GM12878 (cell line): ENCODE data around the gene SLC9C1.

Experiments used
- BACH1 ChIP-seq: fragments of 450-650 bp; IDR thresholded peaks from 2 replicates; pipeline ENCODE4 v1.6.1; 2017; ENCODE audit warnings: mild to moderate bottlenecking, borderline replicate concordance
- CBFB ChIP-seq: IDR thresholded peaks from 2 replicates; pipeline ENCODE4 v1.6.1; 2016; ENCODE audit warnings: antibody characterized with exemption, low read depth
- CHD2 ChIP-seq: IDR thresholded peaks from 2 replicates; pipeline ENCODE4 v1.6.1; 2011; ENCODE audit warnings: low read depth, low read length, improper control_type of control experiment, borderline replicate concordance
- CTCF ChIP-seq, 3 experiments: IDR thresholded peaks in 2 of 3; conservative IDR thresholded peaks in 1 of 3; 2 replicates each; pipeline ENCODE4 v1.5.1; 2011; ENCODE audit warnings: low read depth in 3 of 3, low read length in 3 of 3, mild to moderate bottlenecking in 3 of 3, control low read depth in 2 of 3, moderate library complexity in 2 of 3, inconsistent platforms in 1 of 3, mixed read lengths in 1 of 3; ENCODE audit not compliant: control insufficient read depth in 2 of 3, insufficient read depth in 1 of 3; ENCODE audit errors: extremely low read depth in 1 of 3
- HDAC2 ChIP-seq: fragments of 200-600 bp; sonication (generic); IDR thresholded peaks from 2 replicates; pipeline ENCODE4 v1.6.1; 2017
- POLR2AphosphoS5 ChIP-seq: IDR thresholded peaks from 2 replicates; pipeline ENCODE4 v1.6.1; 2011; ENCODE audit warnings: mild to moderate bottlenecking, low read length, inconsistent platforms
- REST ChIP-seq: IDR thresholded peaks from 2 replicates; pipeline ENCODE4 v1.6.1; 2012; ENCODE audit warnings: mild to moderate bottlenecking, low read depth, low read length
- ZBTB40 ChIP-seq: fragments of 450-650 bp; IDR thresholded peaks from 2 replicates; pipeline ENCODE4 v1.6.1; 2016; ENCODE audit warnings: mild to moderate bottlenecking, moderate library complexity, borderline replicate concordance
- ZNF274 ChIP-seq: IDR thresholded peaks from one replicate; pipeline ENCODE4 v1.8.0; 2011; ENCODE audit not compliant: insufficient read length, insufficient read depth

GRCh38 chr3:112137781-112138180, 156.2 kb downstream of the SLC9C1 start:
- TF ChIP-seq BACH1: no peak
- no peak for TF ChIP-seq CHD2
- TF ChIP-seq HDAC2: no peak
- no peak for TF ChIP-seq REST
- TF ChIP-seq CTCF (IDR thresholded peaks at IDR 0.05 in 2 of 3, conservative IDR thresholded peaks at IDR 0.05 in 1 of 3; ENCODE audit: control insufficient read depth in 2 of 3, extremely low read depth in 1 of 3, insufficient read depth in 1 of 3, low read depth in 3 of 3, low read length in 3 of 3): no peak
- no peak for TF ChIP-seq ZNF274
- TF ChIP-seq POLR2AphosphoS5: 0 out of 2 replicates have a peak, but pooled peaks have one; percentile 36
- no peak for TF ChIP-seq CBFB
- TF ChIP-seq ZBTB40: no peak
